Measurements from ENCODE around the gene THBS3. TPM values are rescaled to one million over a fixed set of nuclear protein-coding genes. Genes with fewer than 3 reads are reported as not detected.
"Not testable (repeated sequence)": the region's sequence is repeated elsewhere in the genome, so short reads cannot be mapped to it uniquely, and the experiment has no call there.

THBS3 gene
- total RNA-seq, 2 donors from 2014 or later: 24.7 to 28.7 TPM

DNA sequence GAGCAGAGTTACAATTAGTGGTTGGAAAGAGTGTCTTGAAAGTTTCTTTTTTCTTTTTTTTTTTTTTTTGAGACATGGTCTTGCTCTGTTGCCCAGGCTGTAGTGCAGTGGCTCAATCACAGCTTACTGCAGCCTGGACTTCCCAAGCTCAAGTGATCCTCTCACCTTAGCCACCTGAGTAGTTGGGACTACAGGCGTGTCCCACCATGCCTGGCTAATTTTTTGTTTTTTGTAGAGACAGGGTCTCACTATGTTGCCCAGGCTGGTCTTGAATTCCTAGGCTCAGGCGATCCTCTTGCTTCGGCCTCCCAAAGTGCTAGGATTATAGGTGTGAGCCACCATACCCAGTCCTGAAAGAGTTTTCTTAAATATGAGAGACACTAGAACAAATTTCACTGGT, 39.1 kb upstream of the THBS3 start:
- not testable (repeated sequence) for ATAC-seq (replicated peaks in 1 of 2); H3K36me3 Mint-ChIP-seq (ENCODE audit: insufficient read depth in 2 of 2); DNase-seq; H3K27ac Mint-ChIP-seq; H3K27me3 Mint-ChIP-seq (ENCODE audit: low read depth); H3K4me3 Mint-ChIP-seq; H3K9me3 Mint-ChIP-seq
- peaks cover 43% of the 10 kb centered on the region for H3K4me1 Mint-ChIP-seq (ENCODE audit: low read depth)

DNA sequence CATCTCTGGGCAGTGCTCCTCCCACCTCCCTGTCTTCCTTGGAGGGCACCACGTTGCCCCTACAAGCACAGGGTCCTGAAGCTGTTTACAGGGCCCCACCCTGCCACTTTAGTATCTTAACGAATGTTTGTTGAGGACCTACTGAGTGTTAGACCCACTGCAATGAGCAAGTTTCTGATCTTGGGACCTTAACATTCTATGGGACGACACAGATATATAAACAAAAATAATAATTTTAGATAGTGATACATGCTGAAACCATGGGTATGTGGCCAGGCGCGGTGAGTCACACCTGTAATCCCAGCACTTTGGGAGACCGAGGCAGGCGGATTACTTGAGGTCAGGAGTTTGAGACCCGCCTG, 37.4 kb upstream of the THBS3 start:
- Mint-ChIP-seq H3K27me3 (ENCODE audit: low read depth) (no peaks in the 10 kb centered on the region), H3K27ac (peak overlapping the region; percentile 10), H3K4me3 (peak overlapping the region; percentile 77 to 79), H3K4me1 (ENCODE audit: low read depth) (peaks cover 52% of the 10 kb centered on the region), H3K9me3 (no peaks in the 10 kb centered on the region), H3K36me3 (ENCODE audit: insufficient read depth in 2 of 2) (peaks cover 3 to 5% of the 10 kb centered on the region in 2 donors)
- ATAC-seq (replicated peaks in 1 of 2) (no peak), DNase-seq (no peak)

DNA sequence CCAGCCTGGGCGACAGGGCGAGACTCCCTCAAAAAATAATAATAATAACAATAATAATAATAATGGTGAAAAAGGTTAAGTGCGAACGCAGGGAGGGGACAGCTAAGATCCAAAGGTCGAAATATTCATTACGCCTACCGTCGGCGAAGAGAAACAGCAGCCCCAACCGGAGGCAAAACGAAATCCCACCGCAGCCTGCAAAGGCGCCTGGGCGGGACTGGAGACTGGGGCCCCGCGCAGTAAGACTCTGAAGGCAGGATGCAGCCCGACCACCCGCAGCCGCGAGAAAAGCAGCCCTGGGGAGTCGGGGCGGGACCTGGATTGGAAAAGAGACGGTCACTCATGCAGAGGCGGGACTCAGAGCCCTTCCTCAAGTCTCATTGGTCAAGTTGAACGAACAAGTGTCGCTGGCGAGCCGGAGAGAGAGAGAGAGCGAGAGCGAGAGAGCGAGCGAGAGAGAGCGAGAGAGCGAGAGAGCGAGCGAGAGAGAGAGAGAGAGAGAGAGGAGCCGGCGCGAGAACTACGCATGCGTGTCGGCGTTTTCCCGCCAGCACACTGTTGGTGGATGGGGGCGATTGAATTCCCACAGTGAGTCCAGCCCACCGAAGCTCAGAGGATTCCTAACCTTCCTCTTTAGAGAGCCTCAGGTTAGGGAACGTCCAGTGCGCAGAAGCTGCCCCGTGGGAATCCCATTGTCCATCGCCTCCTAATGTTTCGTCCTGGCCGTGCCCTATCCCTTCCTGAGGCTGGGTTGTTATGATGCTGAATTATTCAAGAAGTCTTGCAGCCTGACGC, 36.9 kb upstream of the THBS3 start:
- DNase-seq (peak; percentile 96 to 97), ATAC-seq (replicated peaks in 1 of 2) (peak; percentile 95 to 97)
- Mint-ChIP-seq H3K27ac (peak overlapping the region; percentile 93), H3K4me1 (ENCODE audit: low read depth) (peaks cover 53% of the 10 kb centered on the region), H3K4me3 (peak overlapping the region; percentile 77 to 79), H3K9me3 (no peaks in the 10 kb centered on the region), H3K36me3 (ENCODE audit: insufficient read depth in 2 of 2) (peaks cover 3 to 5% of the 10 kb centered on the region in 2 donors), H3K27me3 (ENCODE audit: low read depth) (no peaks in the 10 kb centered on the region)

DNA sequence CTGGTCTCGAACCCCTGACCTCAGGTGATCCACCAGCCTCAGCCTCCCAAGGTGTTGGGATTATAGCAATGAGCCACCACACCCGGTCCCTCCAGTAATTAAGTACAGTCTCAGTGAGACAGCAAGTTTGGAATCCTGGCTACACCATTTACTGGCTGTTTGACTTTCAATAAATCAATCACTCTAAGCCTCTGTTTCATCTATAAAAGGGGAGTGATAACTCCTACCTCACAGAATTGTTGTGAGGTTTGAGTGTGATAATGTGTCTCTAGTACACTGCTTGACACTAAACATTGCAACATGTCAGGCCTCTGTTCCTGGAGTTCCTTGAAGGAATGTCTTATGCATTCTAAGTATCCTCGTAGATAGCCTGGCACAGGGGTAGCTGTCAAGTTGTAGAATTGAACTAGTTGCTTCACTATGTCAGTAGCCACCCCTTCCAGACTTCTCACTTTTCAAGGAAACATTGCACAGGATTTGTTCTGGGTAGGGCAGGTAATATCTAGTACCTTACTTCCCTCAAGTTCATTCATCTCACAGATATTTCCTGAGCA, 35.2 kb upstream of the THBS3 start:
- DNase-seq: no peak
- H3K9me3 Mint-ChIP-seq: no peaks in the 10 kb centered on the region
- no peaks in the 10 kb centered on the region for H3K27me3 Mint-ChIP-seq (ENCODE audit: low read depth)
- H3K27ac Mint-ChIP-seq: peak overlapping the region; percentile 44
- peak overlapping the region; percentile 79 to 90 for H3K4me3 Mint-ChIP-seq
- ATAC-seq (replicated peaks in 1 of 2): no peak
- H3K36me3 Mint-ChIP-seq (ENCODE audit: insufficient read depth in 2 of 2): peaks cover 3 to 5% of the 10 kb centered on the region in 2 donors
- H3K4me1 Mint-ChIP-seq (ENCODE audit: low read depth): peaks cover 53% of the 10 kb centered on the region

DNA sequence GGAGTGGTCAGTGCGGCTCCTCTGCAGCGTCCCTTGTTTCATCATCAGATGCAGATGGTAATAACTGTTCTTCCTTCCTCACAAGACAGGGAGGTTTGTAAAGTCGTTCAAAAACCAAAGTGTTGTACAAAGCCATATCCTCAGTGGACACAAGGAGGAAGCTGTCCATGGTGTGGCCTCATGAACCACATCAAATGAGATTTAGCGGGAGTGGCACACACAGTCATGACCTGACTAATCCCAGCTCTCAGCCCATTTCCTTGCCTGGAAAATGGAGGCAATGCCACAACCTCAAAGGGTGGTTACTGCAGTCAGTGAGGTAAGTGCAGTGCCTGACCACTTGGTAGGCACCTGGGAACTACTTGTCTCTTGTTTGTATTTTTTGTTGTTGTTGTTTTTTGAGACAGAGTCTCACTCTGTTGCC, 34.2 kb upstream of the THBS3 start:
- ATAC-seq (replicated peaks in 1 of 2) (no peak), DNase-seq (no peak)
- H3K4me3 Mint-ChIP-seq: peak overlapping the region; percentile 79 to 88
- H3K4me1 Mint-ChIP-seq (ENCODE audit: low read depth): peaks cover 53% of the 10 kb centered on the region
- no peaks in the 10 kb centered on the region for H3K9me3 Mint-ChIP-seq
- H3K36me3 Mint-ChIP-seq (ENCODE audit: insufficient read depth in 2 of 2): peaks cover 4 to 5% of the 10 kb centered on the region in 2 donors
- no peaks in the 10 kb centered on the region for H3K27me3 Mint-ChIP-seq (ENCODE audit: low read depth)
- no peak overlapping the region for H3K27ac Mint-ChIP-seq

DNA sequence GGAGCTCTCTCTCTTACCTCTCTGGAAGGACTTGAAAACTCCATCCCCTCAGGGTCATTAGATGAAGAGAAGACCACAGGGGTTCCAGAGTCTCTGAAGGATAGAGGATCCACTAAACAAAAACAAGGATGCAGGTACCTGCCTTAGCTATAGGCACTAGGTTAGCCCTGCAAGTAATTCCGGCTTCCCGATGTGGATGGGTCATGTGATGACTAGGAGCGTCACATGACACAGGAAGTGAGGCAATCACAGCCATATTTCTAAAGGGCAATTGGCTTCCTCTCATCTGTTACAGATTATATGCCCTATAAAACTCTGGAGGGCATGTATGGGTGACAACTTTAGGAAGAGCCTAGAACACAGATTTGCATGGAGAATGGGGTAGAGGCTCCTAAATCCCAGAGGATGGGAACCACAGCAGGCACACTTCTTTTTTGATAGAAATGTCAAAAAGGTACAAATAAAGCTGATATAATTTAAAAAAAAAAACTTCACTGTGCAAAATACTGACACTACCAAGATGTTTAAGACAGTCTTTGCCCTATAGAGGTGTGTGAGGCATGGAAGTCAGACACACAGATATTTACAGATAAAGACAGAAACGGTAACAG, 33.5 kb upstream of the THBS3 start:
- DNase-seq (peak; percentile 66 to 70), ATAC-seq (replicated peaks in 1 of 2) (peak; percentile 47 to 52)
- peaks cover 53% of the 10 kb centered on the region for H3K4me1 Mint-ChIP-seq (ENCODE audit: low read depth)
- peak overlapping the region; percentile 83 for H3K27ac Mint-ChIP-seq
- peaks cover 2 to 3% of the 10 kb centered on the region in 2 donors for H3K36me3 Mint-ChIP-seq (ENCODE audit: insufficient read depth in 2 of 2)
- H3K9me3 Mint-ChIP-seq: no peaks in the 10 kb centered on the region
- peak overlapping the region; percentile 79 to 88 for H3K4me3 Mint-ChIP-seq
- no peaks in the 10 kb centered on the region for H3K27me3 Mint-ChIP-seq (ENCODE audit: low read depth)

DNA sequence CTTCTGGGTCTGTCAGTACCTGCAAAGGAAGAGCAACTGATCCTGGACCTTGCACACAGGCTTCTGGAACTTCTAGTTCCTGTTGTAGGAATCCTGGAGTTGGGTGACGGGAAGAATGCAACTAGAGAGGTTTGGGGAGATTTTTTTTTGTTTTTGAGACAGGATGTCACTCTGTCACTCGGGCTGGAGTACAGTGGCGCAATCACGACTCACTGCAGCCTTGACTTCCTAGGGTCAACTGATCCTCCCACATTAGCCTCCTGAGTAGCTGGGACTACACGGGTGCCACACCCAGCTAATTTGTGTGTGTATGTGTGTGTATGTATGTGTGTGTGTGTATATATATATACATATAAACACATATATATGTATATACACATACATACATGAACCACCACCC, 28.8 kb upstream of the THBS3 start:
- H3K27me3 Mint-ChIP-seq (ENCODE audit: low read depth): no peaks in the 10 kb centered on the region
- peaks cover 3 to 5% of the 10 kb centered on the region in 2 donors for H3K36me3 Mint-ChIP-seq (ENCODE audit: insufficient read depth in 2 of 2)
- H3K4me3 Mint-ChIP-seq: no peak overlapping the region
- no peak for ATAC-seq (replicated peaks in 1 of 2)
- peaks cover 14% of the 10 kb centered on the region for H3K4me1 Mint-ChIP-seq (ENCODE audit: low read depth)
- DNase-seq: no peak
- no peaks in the 10 kb centered on the region for H3K9me3 Mint-ChIP-seq
- H3K27ac Mint-ChIP-seq: no peak overlapping the region

DNA sequence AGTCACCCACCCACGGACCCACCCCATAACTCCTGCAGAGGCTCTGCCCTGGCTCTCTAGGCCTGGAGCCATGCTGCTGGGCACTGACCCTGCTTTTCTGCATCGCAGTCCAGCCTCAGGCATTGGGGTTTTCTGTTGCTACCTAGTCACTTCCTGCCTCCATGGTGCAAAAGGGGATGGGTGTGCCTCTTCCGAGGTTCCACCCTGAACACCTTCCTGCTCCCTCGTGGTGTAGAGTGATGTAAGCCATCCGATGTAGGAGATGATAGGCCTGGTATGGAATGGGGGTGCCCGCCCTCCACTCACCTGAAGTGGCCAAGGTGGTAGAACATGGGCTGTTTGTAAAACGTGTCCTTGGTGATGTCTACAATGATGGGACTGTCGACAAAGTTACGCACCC, 27.7 kb upstream of the THBS3 start:
- H3K9me3 Mint-ChIP-seq; ATAC-seq (replicated peaks in 1 of 2); H3K36me3 Mint-ChIP-seq (ENCODE audit: insufficient read depth in 2 of 2); H3K4me3 Mint-ChIP-seq; H3K4me1 Mint-ChIP-seq (ENCODE audit: low read depth); H3K27me3 Mint-ChIP-seq (ENCODE audit: low read depth); DNase-seq: not testable (repeated sequence)
- peak overlapping the region; percentile 59 for H3K27ac Mint-ChIP-seq

DNA sequence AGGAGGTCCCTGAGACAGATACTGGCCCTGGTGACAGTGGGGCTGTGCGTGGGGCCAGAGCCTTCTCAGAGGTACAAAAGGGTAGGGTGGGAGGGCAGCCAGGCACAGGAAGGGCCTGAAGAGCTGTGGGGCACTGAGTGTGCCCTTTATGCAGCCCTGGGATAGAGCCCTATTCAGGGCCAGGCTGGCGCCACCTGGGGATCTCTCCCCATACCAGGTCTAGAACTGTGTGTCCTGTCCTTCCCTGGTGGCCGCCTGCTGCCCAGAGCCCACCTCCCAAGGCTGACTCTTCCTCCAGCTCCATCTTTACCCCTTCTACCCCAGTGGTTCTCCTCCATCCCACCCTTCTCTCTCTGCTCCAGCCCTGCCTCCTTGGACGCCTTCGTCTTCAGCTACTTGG, 25.8 kb upstream of the THBS3 start:
- H3K4me1 Mint-ChIP-seq (ENCODE audit: low read depth): not testable (repeated sequence)
- peak; percentile 14 for ATAC-seq (replicated peaks in 1 of 2)

DNA sequence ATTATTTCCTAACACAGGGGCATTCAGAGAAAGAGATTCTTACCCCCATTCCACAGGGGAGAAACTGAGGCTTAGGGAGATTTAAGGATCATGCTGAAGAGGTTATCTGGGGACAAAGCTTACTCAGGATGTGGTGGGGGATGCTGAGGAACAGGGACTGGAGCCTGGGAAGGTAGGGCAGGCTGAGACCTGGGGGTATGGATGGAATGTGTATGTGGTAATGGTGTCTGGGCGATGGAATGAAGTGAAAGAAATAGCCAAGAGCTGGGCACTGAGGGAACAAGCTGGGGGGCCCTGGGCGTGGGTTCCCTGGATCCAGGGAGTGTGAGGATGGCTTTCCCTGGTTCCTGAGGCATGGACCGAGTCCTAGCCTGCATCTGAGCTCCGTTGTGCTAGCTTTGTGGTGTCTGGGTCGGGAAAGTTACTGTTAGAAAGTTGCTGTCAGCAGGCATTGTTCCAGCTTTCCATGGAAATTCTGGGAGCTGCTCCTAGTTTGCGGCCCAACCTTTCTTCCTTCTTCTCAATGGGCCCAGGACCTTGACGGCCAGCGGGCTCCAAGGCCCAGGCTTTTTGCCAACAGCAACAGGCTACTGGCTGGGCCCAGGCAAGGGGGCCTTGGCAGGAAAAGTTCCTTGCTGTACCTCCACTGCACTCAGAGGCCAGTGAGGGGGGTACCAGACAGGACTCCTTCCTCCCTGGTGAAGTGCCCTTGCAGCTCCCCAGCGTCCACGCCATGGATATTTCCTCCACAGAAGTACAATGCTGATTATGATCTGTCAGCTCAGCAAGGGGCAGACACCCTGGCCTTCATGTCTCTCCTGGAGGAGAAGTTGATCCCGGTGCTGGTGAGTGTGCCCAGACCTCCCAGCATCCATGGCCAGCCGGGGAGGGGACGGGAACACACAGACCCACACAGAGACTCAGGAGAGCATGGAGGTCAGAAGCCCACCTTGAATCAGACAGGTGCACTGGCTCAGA, 24.6 kb upstream of the THBS3 start:
- H3K36me3 Mint-ChIP-seq (ENCODE audit: insufficient read depth in 2 of 2); ATAC-seq (replicated peaks in 1 of 2); H3K9me3 Mint-ChIP-seq; H3K4me3 Mint-ChIP-seq; H3K27ac Mint-ChIP-seq; H3K27me3 Mint-ChIP-seq (ENCODE audit: low read depth); DNase-seq: not testable (repeated sequence)
- peaks cover 17% of the 10 kb centered on the region for H3K4me1 Mint-ChIP-seq (ENCODE audit: low read depth)

More for the DNA sequence above, 25.8 kb upstream of the THBS3 start:
- not testable (repeated sequence) for H3K4me3 Mint-ChIP-seq; H3K27me3 Mint-ChIP-seq (ENCODE audit: low read depth); H3K36me3 Mint-ChIP-seq (ENCODE audit: insufficient read depth in 2 of 2); DNase-seq; H3K27ac Mint-ChIP-seq; H3K9me3 Mint-ChIP-seq

DNA sequence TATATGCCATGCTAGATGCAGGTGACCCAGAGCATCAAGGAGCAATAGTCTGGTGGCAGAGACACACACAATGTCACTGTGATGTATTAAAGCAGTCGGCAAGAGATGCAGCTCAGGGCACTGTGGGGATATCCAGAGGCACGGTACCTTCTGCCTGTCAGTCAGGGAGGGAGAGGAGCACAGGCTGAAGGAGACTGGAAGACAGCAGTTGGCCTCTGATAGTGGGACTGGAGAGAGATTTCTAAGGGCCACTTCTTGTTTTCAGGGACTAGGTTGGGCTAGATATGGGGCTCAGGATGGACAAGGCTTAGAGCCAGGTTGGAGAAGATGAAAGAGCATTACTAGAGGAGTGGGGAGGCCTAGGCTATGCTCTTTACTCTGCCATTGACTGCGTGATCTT, 23.6 kb upstream of the THBS3 start:
- not testable (repeated sequence) for H3K4me3 Mint-ChIP-seq; DNase-seq; H3K36me3 Mint-ChIP-seq (ENCODE audit: insufficient read depth in 2 of 2); H3K27me3 Mint-ChIP-seq (ENCODE audit: low read depth); H3K27ac Mint-ChIP-seq; ATAC-seq (replicated peaks in 1 of 2); H3K9me3 Mint-ChIP-seq
- peaks cover 25% of the 10 kb centered on the region for H3K4me1 Mint-ChIP-seq (ENCODE audit: low read depth)

DNA sequence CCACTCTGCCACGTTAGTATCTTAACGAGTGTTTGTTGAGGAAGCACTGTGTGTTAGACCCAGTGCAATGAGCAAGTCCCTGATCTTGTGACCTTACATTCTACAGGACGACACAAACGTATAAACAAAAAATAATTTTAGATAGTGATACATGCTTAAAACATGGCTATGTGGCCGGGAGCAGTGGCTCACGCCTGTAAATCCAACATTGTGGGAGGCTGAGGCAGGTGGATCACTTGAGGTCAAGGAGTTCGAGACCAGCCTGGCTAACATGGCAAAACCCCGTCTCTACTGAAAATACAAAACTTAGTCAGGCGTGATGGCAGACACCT, 20.4 kb upstream of the THBS3 start:
- DNase-seq: no peak
- H3K4me3 Mint-ChIP-seq: peak overlapping the region; percentile 81 to 95
- H3K36me3 Mint-ChIP-seq (ENCODE audit: insufficient read depth in 2 of 2): no peaks in the 10 kb centered on the region

More for the DNA sequence above, 20.4 kb upstream of the THBS3 start:
- Mint-ChIP-seq H3K4me1 (ENCODE audit: low read depth) (peaks cover 39% of the 10 kb centered on the region), H3K9me3 (peaks cover 0 to 2% of the 10 kb centered on the region in 2 donors), H3K27me3 (ENCODE audit: low read depth) (no peaks in the 10 kb centered on the region), H3K27ac (peak overlapping the region; percentile 40)
- no peak for ATAC-seq (replicated peaks in 1 of 2)
